HG03558 (cell line): ENCODE results near the gene PSG5.
"Not testable (repeated sequence)": the region's sequence is repeated elsewhere in the genome, so short reads cannot be mapped to it uniquely, and the experiment has no call there.

Experiments
- ATAC-seq: cut with Tn5 transposase; IDR thresholded peaks from one replicate; pipeline ENCODE4 v1.9.1; 2021; ENCODE audit warnings: moderate number of reproducible peaks; ENCODE audit not compliant: unreplicated experiment; ENCODE audit errors: extremely low read depth

Gene PSG5

GRCh38 chr19:43186311-43186935 lies at the start of gene PSG5:
PSG5 (minus strand) TSS chr19:43186536; CDS start chr19:43186405, 131 bp downstream.
- not testable (repeated sequence) for ATAC-seq

- not testable (repeated sequence) for ATAC-seq
Observed at GRCh38 chr19:43235686-43236085, 49.4 kb upstream of the PSG5 start.

GRCh38 chr19:43229315-43229714 lies 43.0 kb upstream of the PSG5 start:
- no peak for ATAC-seq

DNA sequence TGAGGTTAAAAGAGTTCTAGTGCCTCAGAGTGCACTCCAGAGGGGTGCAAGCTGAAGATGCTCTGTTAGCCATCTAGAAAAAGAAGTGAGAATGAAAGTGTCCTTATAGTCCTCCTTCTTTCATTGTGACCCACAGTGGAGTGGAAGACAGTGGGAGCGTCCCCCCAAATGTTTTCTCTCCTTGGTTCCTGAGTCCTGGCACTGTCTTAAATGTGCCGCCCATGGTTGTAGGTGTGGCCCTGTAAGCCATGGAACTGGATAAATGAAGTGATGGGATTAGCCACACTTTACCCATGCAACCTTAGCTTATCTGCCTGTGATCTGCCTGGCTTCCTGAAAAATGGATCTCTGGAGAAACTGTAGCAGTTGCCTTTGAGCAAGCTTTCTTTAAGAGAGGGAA lies 42.4 kb upstream of the PSG5 start:
- not testable (repeated sequence) for ATAC-seq

DNA sequence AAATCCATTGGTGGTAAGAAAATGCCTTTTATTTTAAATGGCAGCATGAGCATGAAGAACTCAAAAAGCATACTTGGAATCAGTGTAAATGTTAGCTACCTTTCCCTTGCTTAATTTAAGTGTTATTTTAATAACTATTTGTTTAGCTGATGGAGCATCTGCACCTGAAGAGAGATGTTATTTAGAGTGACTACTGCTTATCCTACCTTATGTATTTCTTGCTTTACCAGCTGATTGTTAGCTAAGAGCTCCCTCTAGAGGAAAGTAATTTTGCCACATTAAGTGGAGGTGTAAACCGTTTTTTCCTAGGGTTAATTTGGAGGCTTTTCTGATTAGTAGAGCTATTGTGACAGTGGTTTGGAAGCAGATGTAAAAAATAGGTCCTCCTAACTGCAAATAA lies 40.6 kb upstream of the PSG5 start:
- not testable (repeated sequence) for ATAC-seq

DNA sequence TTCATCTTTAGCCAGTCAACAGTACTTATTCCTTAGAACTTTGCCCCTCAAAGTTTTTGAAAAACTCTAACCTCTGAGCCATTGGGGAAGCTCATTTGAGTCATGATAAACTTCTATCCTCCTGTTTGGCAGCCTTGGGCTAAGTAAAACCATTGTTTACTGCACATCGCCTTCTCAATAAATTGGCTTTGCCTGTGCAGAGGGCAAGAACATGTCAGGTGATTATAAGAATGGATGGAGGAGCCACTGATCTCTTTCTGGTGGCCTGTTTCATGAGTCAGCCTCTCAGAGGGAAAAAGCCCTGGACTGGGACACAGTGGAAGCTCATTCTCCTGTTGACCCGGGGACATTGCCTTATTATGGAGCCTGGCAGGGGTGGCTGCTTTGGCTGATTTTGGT lies 38.5 kb upstream of the PSG5 start:
- no peak for ATAC-seq

- not testable (repeated sequence) for ATAC-seq
Observed at GRCh38 chr19:43224201-43224854, 38.0 kb upstream of the PSG5 start.

DNA sequence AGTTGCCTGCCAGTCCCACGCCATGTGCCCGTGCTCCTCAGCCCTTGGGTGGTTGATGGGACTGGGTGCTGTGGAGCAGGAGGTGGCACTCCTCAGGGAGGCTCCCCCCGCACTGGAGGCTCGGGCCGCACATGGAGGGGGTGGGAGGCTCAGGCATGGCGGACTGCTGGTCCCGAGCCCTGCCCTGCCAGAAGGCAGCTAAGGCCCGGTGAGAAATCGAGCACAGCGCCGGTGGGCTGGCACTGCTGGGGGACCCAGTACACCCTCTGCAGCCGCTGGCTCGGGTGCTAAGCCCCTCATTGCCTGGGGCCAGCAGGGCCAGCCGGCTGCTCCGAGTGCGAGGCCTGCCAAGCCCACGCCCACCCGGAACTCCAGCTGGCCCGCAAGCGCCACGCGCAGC lies 35.6 kb upstream of the PSG5 start:
- ATAC-seq = not testable (repeated sequence)

DNA sequence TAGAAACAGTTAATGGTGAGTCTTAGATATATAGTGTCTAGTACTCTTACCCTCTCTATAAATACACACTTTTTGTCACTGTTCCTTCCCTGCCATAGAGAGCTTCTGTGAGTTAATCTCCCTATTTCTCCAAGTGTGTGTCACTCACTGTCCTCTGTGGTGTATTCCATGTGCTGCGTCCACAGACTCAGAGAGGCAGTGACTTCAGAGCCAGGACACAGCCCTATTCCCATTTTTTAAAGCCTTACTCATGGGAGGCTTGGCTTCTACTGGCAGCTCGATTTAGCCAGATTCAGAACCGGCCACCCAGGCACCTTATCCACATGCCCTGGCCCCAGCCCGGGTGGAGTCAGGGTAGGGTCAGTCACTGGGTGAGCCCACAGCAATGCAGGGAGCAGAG lies 32.8 kb upstream of the PSG5 start:
- ATAC-seq = not testable (repeated sequence)

- ATAC-seq = not testable (repeated sequence)
Observed at GRCh38 chr19:43215881-43216280, 29.5 kb upstream of the PSG5 start.

DNA sequence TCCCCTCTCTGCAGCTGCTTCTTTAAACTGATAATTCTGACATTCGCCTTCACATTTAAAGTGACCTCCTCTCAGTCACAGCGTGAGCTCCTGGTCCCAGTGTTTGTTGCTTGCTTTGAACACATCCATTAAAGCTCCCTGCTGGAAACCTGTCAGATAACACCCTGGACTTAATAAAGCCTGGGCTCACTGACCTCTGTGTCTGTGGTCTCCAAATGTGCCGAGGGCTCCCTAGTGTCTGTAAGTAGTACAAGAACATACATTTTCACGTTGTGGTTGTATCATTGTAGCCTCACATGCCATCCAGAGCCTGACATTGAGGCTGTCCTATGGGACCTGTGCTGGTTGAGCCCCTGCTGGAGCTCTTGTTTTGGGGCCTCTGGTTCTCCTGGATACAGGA lies 21.7 kb upstream of the PSG5 start:
- no peak for ATAC-seq

GRCh38 chr19:43207174-43207573 lies 20.8 kb upstream of the PSG5 start:
- ATAC-seq = not testable (repeated sequence)

DNA sequence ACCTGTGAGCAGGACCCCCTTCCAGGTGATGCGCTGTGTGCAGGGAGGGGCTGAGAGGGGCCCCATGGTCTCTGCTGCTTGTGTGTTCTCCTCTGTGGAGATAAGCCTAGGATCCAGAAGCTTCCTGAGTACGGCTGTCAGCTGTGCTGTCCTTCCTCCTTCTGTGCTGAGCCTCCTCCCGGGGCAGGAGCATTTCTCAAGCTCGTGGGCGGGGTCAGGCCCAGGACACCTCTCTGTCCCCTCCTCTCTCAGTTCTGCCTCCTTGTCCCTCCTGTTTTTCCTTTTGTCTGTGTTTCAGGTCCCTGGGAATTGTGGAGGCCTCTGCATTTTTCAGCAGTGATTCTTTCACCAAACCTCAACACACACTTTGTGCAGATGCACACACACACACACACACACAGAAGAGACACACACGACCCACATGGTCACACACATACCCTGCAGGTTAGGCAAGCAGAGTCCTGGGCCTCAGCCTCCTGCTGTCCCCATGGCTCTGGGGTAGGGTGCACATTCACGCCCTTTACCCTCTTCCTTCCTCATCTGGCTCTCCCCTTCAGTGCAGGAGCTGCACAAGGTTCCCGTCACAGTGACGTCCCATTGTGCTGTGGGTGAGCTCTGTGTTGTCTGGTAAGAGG lies 19.3 kb upstream of the PSG5 start, which contains the start of gene PSG4:
Gene PSG4, minus strand, starts transcription at position 168 of the 635 bp plus-strand sequence. Its CDS starts 102 bp downstream, at position 66.
- ATAC-seq = not testable (repeated sequence)

DNA sequence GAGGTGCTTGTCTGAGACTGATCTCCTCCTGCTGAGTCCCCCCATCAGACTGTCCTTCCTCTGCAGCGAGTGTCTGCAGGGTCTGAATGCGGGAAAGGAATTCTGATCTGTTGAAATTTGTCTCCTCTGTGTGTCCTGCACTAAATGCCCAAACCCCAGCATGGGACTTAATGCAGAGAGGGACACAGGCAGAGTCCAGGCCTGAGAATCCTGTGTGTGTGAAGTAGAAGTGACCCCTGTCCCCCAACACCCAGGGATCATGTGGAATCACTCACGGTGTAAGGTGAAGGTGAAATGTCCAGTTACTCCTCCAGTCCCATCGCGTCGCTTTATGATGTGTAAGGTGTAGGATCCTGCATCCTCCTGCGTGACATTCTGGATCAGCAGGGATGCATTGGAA lies 17.3 kb upstream of the PSG5 start:
- ATAC-seq = not testable (repeated sequence)

DNA sequence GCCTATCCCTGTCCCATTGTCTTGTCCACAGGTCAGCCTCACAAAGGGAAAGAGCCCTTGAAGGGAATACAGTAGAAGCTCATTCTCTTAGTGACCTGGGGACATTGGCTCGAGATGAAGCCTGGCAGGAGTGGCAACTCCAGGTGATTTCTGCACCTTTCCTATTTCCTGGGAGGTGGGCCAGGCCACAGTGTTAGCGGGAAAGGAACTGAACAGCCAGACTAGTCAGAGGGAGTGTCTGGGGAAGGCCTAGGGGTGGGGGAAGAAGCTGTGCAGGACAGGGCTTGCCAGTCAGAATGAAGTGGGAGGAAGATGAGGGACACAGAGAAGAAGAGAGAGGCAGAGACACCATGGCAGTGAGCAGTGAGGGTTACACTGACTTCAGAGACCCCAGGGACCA lies 15.6 kb upstream of the PSG5 start:
- not testable (repeated sequence) for ATAC-seq

GRCh38 chr19:43201337-43201801 lies 15.0 kb upstream of the PSG5 start:
- ATAC-seq = not testable (repeated sequence)

GRCh38 chr19:43198686-43199419 lies 12.5 kb upstream of the PSG5 start:
- ATAC-seq = not testable (repeated sequence)

DNA sequence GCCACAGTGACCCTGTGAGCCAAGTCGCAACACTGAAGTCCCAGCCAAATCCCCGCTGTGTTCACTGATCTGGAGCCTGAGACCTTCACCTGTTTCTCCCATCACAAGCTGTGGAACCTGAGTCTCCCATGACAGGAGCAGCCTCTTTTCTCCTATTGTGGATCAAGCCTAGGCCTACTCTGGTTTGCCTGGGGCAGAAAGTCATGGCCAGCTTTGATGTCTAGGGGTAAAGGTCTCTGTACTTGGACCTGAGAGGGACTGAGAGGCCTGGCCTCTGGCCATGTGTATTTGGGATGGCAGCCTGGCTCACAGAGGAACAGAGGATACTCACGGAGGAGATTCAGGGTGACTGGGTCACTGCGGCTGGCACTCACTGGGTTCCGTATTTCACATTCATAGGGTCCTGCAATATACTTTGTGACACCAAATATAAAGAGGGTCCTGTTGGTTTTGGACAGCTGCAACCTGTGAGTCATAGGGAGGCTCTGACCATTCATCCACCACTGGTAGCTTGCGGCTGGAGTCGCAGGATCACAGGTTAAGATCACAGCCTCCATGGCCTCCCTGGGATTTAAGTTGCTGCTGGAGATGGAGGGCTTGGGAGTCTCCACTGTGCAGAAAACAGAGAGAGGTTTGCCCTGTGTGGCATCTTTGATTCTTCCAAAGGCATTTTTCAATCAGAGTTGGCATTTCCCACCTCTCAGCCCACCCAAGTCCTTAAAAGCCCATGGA lies 11.5 kb upstream of the PSG5 start:
- not testable (repeated sequence) for ATAC-seq

DNA sequence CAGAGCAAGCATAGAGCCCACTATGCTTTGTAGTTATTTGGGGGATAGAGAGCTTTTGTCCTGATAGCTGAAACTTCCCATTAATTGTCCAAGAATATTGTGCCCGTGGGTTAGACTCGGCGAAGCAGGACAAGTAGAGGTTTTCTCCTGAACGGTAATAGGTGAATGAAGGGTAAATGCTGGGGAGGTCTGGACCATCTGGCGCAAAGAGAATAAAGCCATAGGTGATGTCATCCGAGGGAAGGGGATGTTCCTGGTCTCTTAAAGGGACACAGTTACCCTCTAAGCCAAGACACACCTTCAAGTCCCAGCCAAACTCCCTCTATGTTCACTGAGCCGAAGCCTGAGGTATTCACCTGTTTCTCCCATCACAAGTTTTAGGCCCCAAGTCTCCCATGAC lies 8.1 kb upstream of the PSG5 start:
- not testable (repeated sequence) for ATAC-seq
